SK-N-SH (cell line): ENCODE data around the gene ARHGEF19. TPM values are rescaled to one million over a fixed set of nuclear protein-coding genes. Genes with fewer than 3 reads are reported as not detected.

ENCODE experiments used
- CTCF ChIA-PET: fragments of 300-600, 350-600 bp; formaldehyde crosslinking; extraction: SDS; loops from one replicate; lab custom pipeline; 2021; lab: Yijun Ruan, JAX
- POLR2A ChIA-PET: fragments of 350-600 bp; sonication (Branson Sonifier 250); formaldehyde crosslinking; extraction: SDS; loops from one replicate; lab custom pipeline; 2020; ENCODE audit warnings: antibody characterized with exemption, inconsistent platforms; lab: Yijun Ruan, JAX
- DNase-seq: peaks from one replicate; pipeline ENCODE4 v3.0.0; 2012
- H2AFZ ChIP-seq: fragments of 200-600 bp; sonication (generic); 2 replicates; pipeline ENCODE4 v1.8.1; 2016; ENCODE audit warnings: antibody characterized with exemption, mild to moderate bottlenecking, low read depth
- H3F3A ChIP-seq: fragments of 200-600 bp; sonication (generic); replicated peaks from 2 replicates; pipeline ENCODE3; 2016; ENCODE audit warnings: antibody characterized with exemption, mild to moderate bottlenecking; ENCODE audit not compliant: insufficient read depth
- H3K27ac ChIP-seq, 2 experiments: fragments of 200-500 bp in 1 of 2; fragments of 200-600 bp in 1 of 2; sonication (Bioruptor generic) in 1 of 2; sonication (generic), shearing (Covaris generic) in 1 of 2; 2 replicates each; pipeline versions ENCODE4 v1.5.1 to v1.6.1; 2014 to 2016; ENCODE audit warnings: low read depth in 2 of 2, inconsistent platforms in 1 of 2, low read length in 1 of 2, mild to moderate bottlenecking in 1 of 2, mixed read lengths in 1 of 2
- H3K27me3 ChIP-seq: fragments of 200-600 bp; sonication (generic), shearing (Covaris generic); 2 replicates; pipeline ENCODE4 v1.6.1; 2016; ENCODE audit warnings: mixed run types; ENCODE audit not compliant: insufficient read depth
- H3K36me3 ChIP-seq, 2 experiments: fragments of 200-500 bp in 1 of 2; fragments of 200-600 bp in 1 of 2; sonication (Bioruptor generic) in 1 of 2; sonication (generic) in 1 of 2; replicated peaks in 1 of 2; 2 replicates each; pipeline versions ENCODE3 to v1.5.1; 2014 to 2016; ENCODE audit warnings: low read length in 1 of 2, mild to moderate bottlenecking in 1 of 2; ENCODE audit not compliant: insufficient read depth in 2 of 2, control insufficient read depth in 1 of 2
- H3K4me1 ChIP-seq, 2 experiments: fragments of 200-500 bp in 1 of 2; fragments of 200-600 bp in 1 of 2; sonication (Bioruptor generic) in 1 of 2; sonication (generic), shearing (Covaris generic) in 1 of 2; 2 replicates each; pipeline versions ENCODE4 v1.5.1 to v1.6.1; 2014 to 2016; ENCODE audit warnings: low read depth in 1 of 2, low read length in 1 of 2, mixed run types in 1 of 2; ENCODE audit not compliant: insufficient read depth in 2 of 2, control insufficient read depth in 1 of 2
- H3K4me2 ChIP-seq: fragments of 200-600 bp; sonication (generic), shearing (Covaris generic); 2 replicates; pipeline ENCODE4 v1.6.1; 2017; ENCODE audit warnings: mixed run types
- H3K4me3 ChIP-seq, 2 experiments: fragments of 200-500 bp in 1 of 2; fragments of 200-600 bp in 1 of 2; sonication (Bioruptor generic) in 1 of 2; sonication (generic), shearing (Covaris generic) in 1 of 2; 2 replicates each; pipeline versions ENCODE4 v1.5.1 to v1.8.1; 2014 to 2016; ENCODE audit warnings: low read depth in 2 of 2, inconsistent platforms in 1 of 2, low read length in 1 of 2, mild to moderate bottlenecking in 1 of 2, mixed read lengths in 1 of 2, moderate library complexity in 1 of 2
- H3K79me2 ChIP-seq: fragments of 200-600 bp; sonication (generic); 2 replicates; pipeline ENCODE4 v1.8.1; 2017; ENCODE audit warnings: mild to moderate bottlenecking; ENCODE audit not compliant: insufficient read depth
- H3K9ac ChIP-seq: fragments of 200-600 bp; sonication (generic); 2 replicates; pipeline ENCODE4 v1.6.1; 2017; ENCODE audit warnings: mixed run types
- H3K9me2 ChIP-seq: fragments of 200-600 bp; sonication (generic); 2 replicates; pipeline ENCODE4 v1.6.1; 2017; ENCODE audit warnings: mixed run types
- H3K9me3 ChIP-seq: fragments of 200-600 bp; sonication (generic); 2 replicates; pipeline ENCODE4 v1.6.1; 2017; ENCODE audit warnings: mixed run types, mild to moderate bottlenecking, moderate library complexity
- H4K20me1 ChIP-seq: fragments of 200-600 bp; sonication (generic); 2 replicates; pipeline ENCODE4 v1.6.1; 2017; ENCODE audit warnings: mild to moderate bottlenecking, mixed run types; ENCODE audit not compliant: insufficient read depth
- ELF1 ChIP-seq: IDR thresholded peaks from 2 replicates; pipeline ENCODE4 v1.4.0; 2012
- EP300 ChIP-seq, 2 experiments: IDR thresholded peaks; 2 replicates each; pipeline versions ENCODE4 v1.4.0 to v1.6.1; 2012; ENCODE audit warnings: borderline replicate concordance in 1 of 2, low read depth in 1 of 2, low read length in 1 of 2
- GABPA ChIP-seq: IDR thresholded peaks from 2 replicates; pipeline ENCODE4 v1.4.0; 2012; ENCODE audit warnings: low read depth, mild to moderate bottlenecking
- GATA2 ChIP-seq: sonication (generic); formaldehyde crosslinking; IDR thresholded peaks from 2 replicates; pipeline ENCODE4 v1.5.0; 2020; ENCODE audit warnings: mild to moderate bottlenecking, missing genetic modification reagents
- MEF2A ChIP-seq: IDR thresholded peaks from 2 replicates; pipeline ENCODE4 v1.4.0; 2012; ENCODE audit warnings: low read depth, borderline replicate concordance
- MXI1 ChIP-seq: IDR thresholded peaks from 2 replicates; pipeline ENCODE4 v1.6.1; 2012; ENCODE audit warnings: mild to moderate bottlenecking, low read depth, low read length, improper control_type of control experiment
- NFIC ChIP-seq: IDR thresholded peaks from 2 replicates; pipeline ENCODE4 v1.4.0; 2012; ENCODE audit warnings: borderline replicate concordance
- RCOR1 ChIP-seq: fragments of 150-350 bp; IDR thresholded peaks from 2 replicates; pipeline ENCODE4 v1.6.1; 2017; ENCODE audit warnings: antibody characterized with exemption, low read length
- RFX5 ChIP-seq: IDR thresholded peaks from 2 replicates; pipeline ENCODE4 v1.6.1; 2012; ENCODE audit warnings: mild to moderate bottlenecking, improper control_type of control experiment, low read length
- TAF1 ChIP-seq: IDR thresholded peaks from 2 replicates; pipeline ENCODE4 v1.6.1; 2012; ENCODE audit warnings: low read depth, mild to moderate bottlenecking, low read length, moderate library complexity, borderline replicate concordance
- USF1 ChIP-seq: IDR thresholded peaks from 2 replicates; pipeline ENCODE4 v1.4.0; 2012; ENCODE audit warnings: low read depth, borderline replicate concordance
- ZBTB33 ChIP-seq: IDR thresholded peaks from 2 replicates; pipeline ENCODE4 v1.4.0; 2012; ENCODE audit warnings: low read depth, borderline replicate concordance
- WGBS: methylation state at CpG from one replicate; pipeline ENCODE4 v1.1.6; 2017; ENCODE audit warnings: low lambda C conversion rate; 5-methylcytosine and 5-hydroxymethylcytosine counted together
- polyA plus RNA-seq, 3 experiments: library from polyadenylated mRNA; depleted of rRNA; stranded (reverse); fragments of >200 nt; gene quantifications; 2 replicates each; pipeline ENCODE4 v1.2.3, GENCODE V29; 2012
- TF ChIP-seq, protein P1 (sequence below): IDR thresholded peaks from 2 replicates; pipeline ENCODE4; 2012
- TF ChIP-seq, protein P2 (sequence below): fragments of 200-600 bp; sonication (generic); IDR thresholded peaks from 2 replicates; pipeline ENCODE4 v1.6.1; 2017; ENCODE audit warnings: antibody characterized with exemption, mild to moderate bottlenecking, moderate library complexity
- TF ChIP-seq, protein P3 (sequence below): fragments of 150-350 bp; IDR thresholded peaks from 2 replicates; pipeline ENCODE4 v1.6.1; 2017; ENCODE audit warnings: antibody characterized with exemption, low read length, low read depth, borderline replicate concordance

The ARHGEF19 gene
- polyA plus RNA-seq, 1 of the 3 experiments (the other 2 are of a cell fraction) = 11.5 TPM

DNA sequence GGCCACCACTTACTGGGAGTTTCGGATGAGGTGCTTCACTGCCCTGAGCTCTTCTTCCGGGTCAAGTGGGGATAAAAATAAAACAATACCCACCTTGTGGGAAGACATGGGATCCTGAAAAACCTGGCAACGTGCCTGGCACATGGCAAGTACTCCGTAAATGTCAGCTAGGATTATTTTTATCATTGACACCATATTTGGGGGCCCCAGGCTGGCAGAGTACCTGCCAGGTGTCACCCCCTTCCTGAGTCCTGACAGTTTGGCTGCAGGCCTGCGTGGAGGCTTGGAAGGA, 47.4 kb downstream of the ARHGEF19 start:
- DNase-seq = no peak
- POLR2A ChIA-PET = no interaction called here
- CTCF ChIA-PET = interaction anchor here (0.7 to 2.5 kb wide), 3 partner anchors 9 to 86 kb away, joined by 3 to 9 read pairs (median 4); partner anchors contain the start of gene EPHA2
- H3K4me3 ChIP-seq = no peak overlapping the region
- no peaks in the 10 kb centered on the region for H3K9me3 ChIP-seq
- no peak overlapping the region for H2AFZ ChIP-seq
- H3K36me3 ChIP-seq = no peaks in the 10 kb centered on the region
- H3K4me2 ChIP-seq = no peak overlapping the region
- peaks cover 15% of the 10 kb centered on the region for H3F3A ChIP-seq
- no peak overlapping the region for H3K9ac ChIP-seq
- H3K27ac ChIP-seq = peak overlapping the region in 1 of 2 experiments; percentile 50; a peak in 1 of 4 replicates
- TF ChIP-seq, protein P1, sequence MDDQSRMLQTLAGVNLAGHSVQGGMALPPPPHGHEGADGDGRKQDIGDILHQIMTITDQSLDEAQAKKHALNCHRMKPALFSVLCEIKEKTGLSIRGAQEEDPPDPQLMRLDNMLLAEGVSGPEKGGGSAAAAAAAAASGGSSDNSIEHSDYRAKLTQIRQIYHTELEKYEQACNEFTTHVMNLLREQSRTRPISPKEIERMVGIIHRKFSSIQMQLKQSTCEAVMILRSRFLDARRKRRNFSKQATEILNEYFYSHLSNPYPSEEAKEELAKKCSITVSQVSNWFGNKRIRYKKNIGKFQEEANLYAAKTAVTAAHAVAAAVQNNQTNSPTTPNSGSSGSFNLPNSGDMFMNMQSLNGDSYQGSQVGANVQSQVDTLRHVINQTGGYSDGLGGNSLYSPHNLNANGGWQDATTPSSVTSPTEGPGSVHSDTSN = no peak
- TF ChIP-seq MEF2A (no peak), ELF1 (no peak), GABPA (no peak), ZBTB33 (no peak), TAF1 (no peak), RFX5 (no peak), RCOR1 (no peak), EP300 (IDR thresholded peaks at IDR 0.05; ENCODE audit: borderline replicate concordance in 1 of 2, low read depth in 1 of 2, low read length in 1 of 2) (no peak), USF1 (no peak), MXI1 (no peak), NFIC (no peak), GATA2 (CRISPR knock-in tag) (no peak)
- TF ChIP-seq, protein P2, sequence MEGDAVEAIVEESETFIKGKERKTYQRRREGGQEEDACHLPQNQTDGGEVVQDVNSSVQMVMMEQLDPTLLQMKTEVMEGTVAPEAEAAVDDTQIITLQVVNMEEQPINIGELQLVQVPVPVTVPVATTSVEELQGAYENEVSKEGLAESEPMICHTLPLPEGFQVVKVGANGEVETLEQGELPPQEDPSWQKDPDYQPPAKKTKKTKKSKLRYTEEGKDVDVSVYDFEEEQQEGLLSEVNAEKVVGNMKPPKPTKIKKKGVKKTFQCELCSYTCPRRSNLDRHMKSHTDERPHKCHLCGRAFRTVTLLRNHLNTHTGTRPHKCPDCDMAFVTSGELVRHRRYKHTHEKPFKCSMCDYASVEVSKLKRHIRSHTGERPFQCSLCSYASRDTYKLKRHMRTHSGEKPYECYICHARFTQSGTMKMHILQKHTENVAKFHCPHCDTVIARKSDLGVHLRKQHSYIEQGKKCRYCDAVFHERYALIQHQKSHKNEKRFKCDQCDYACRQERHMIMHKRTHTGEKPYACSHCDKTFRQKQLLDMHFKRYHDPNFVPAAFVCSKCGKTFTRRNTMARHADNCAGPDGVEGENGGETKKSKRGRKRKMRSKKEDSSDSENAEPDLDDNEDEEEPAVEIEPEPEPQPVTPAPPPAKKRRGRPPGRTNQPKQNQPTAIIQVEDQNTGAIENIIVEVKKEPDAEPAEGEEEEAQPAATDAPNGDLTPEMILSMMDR = no peak
- TF ChIP-seq, protein P3, sequence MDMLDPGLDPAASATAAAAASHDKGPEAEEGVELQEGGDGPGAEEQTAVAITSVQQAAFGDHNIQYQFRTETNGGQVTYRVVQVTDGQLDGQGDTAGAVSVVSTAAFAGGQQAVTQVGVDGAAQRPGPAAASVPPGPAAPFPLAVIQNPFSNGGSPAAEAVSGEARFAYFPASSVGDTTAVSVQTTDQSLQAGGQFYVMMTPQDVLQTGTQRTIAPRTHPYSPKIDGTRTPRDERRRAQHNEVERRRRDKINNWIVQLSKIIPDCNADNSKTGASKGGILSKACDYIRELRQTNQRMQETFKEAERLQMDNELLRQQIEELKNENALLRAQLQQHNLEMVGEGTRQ = no peak
- 71% methylated on average over 5 of the region's 5 CpGs for WGBS
- H3K27me3 ChIP-seq = no peaks in the 10 kb centered on the region
- no peaks in the 10 kb centered on the region for H4K20me1 ChIP-seq
- no peaks in the 10 kb centered on the region for H3K79me2 ChIP-seq
- H3K4me1 ChIP-seq = peaks cover 0 to 8% of the 10 kb centered on the region in 2 experiments; a peak in 2 of 4 replicates
- H3K9me2 ChIP-seq = no peaks in the 10 kb centered on the region
